ENCODE measurements around the gene CAPN15.
A peak's percentile ranks its signal among the peaks of the same experiment; 100 is the strongest.

The CAPN15 gene

DNA sequence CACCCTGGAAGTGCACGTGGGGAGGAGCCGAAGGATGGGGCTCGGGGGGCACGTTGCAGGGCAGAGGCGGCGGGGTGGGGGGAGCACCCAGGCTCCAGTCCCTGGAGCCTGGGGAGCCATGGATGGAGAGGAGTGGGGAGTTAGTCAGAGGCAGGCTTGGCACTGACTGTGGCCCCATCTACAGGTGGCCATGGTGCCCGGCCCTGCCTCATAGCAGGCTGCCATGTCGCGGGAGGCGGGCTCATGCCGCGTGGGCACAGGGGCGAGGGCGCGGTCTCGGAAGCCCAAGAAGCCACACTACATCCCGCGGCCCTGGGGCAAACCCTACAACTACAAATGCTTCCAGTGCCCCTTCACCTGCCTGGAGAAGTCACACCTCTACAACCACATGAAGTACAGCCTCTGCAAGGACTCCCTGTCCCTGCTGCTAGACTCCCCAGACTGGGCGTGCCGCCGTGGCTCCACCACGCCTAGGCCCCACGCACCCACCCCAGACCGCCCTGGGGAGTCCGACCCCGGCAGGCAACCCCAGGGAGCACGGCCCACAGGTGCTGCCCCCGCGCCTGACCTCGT, 35.6 kb downstream of the CAPN15 start:
- DNase-seq: no peak

DNA sequence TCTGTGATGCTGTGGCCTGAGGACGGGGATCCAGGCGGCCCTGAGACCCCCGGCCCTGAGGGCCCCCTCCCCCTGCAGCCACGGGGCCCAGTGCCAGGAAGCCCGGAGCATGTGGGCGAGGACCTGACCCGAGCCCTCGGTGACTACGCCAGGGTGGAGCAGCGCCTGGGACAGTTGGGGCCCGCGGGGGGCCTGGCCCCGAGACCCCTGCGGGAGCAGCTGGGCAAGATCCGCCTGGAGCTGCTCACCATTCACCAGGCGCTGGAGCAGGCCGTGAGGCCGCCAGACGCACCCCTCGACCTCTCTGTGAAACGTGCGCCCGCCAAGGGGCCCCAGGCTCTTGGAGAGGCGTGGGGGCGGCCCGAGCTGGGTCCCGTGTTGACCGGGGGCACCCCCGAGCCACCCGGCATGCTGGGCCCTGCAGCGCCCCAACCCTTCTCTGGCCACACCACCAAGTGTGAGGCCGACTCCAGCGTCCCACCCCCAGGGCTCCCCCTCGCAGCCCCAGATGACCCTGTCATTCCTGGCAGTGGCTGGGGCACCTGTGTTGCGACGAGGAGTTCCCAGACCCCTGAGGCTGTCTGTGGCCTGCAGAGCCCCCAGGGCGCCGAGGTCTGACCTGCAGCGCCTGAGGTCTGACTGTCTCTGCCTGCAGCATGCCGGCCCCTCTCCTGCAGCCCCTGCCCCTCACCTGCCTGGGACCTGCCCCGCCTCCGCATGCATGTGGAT, 37.3 kb downstream of the CAPN15 start:
- DNase-seq: no peak

DNA sequence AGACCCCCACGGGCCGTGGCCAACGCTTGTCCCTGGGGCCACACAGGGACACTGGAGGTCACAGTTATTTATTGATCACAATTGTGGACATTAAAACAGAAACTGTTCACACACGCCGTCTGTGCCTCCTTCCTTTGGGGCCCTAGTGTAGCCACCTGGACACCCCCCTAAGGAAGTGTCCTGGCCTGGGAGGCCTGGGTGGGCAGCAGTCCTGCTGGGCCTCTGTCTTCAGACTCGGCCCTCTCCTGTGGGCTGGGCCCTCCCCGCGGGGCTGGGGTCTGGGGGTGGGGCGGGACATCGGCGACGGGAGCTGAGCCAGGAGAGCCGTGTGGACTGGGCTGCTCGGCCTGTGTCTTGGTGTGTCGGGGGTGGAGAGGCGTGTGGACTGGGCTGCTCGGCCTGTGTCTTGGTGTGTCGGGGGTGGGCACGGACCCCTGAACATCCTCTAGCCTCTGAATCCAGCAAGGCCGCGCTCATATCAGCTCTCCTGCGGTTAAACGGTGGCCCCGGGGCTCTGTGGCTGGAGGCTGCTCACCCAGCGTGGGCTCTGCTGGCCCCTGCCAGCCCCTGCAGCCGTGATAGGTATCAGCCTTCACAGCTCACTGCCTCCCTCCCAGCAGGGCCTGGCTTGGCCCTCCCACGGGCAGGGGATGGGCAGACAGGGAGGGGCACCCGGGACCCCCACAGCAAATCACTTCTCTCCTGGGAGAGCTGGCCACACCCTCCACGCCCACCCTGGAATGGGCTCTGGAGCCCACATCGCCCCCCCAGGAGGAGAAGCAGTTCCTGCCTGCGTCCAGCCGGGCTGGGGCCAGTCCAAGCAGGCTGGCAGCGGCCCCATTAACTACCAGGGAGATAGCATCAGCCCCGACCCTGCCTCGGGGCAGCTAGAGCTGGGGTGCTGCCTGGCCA, 38.2 kb downstream of the CAPN15 start:
- DNase-seq: no peak

DNA sequence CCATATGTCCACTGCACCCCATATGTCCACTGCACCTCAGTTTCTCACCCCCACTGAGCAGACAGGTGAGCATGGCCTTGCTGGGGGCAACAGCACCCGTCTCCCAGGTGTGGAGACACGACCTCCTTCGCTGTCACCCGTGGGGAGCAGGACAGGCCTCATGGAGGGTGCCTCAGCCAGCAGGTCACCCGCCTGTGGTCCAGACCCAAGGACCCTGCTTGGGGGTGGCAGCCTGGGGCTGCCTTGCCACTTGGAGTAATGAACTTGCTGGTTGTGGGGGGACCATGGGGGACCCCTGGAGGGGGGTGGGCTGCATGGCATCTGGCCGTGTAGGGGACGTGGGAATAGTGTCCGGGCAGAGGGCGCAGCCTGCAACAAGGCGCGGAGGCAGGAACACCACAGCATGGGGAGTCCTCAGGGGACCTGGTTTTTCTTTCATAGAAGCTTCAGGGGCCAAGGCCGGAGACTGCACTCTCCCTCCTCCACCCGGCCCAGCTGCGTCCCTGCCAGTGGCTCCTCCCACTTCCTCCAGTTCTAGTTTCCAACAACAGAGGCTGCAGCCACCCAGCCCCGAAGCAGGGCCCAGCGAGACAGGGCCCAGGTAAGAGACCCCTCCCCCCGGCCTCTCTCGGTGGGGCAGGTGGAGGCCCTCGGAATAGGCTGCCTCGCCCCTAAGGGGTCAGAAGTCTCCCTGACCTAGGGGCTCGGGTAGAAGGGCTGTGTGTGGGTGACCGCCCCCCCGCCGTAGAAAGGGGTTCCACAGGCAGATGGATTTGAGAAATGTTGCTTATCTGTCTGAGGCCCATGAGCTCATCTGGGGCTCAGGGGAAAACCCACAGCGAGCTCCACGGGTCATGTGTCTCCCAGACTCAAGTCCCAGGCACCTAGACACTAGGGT, 39.2 kb downstream of the CAPN15 start, which contains the start of gene NHLRC4:
TSS of gene NHLRC4 (plus strand) at position 531 of the 898 bp plus-strand sequence. CDS start 1,043 bp downstream, outside the sequence.
- DNase-seq: no peak

DNA sequence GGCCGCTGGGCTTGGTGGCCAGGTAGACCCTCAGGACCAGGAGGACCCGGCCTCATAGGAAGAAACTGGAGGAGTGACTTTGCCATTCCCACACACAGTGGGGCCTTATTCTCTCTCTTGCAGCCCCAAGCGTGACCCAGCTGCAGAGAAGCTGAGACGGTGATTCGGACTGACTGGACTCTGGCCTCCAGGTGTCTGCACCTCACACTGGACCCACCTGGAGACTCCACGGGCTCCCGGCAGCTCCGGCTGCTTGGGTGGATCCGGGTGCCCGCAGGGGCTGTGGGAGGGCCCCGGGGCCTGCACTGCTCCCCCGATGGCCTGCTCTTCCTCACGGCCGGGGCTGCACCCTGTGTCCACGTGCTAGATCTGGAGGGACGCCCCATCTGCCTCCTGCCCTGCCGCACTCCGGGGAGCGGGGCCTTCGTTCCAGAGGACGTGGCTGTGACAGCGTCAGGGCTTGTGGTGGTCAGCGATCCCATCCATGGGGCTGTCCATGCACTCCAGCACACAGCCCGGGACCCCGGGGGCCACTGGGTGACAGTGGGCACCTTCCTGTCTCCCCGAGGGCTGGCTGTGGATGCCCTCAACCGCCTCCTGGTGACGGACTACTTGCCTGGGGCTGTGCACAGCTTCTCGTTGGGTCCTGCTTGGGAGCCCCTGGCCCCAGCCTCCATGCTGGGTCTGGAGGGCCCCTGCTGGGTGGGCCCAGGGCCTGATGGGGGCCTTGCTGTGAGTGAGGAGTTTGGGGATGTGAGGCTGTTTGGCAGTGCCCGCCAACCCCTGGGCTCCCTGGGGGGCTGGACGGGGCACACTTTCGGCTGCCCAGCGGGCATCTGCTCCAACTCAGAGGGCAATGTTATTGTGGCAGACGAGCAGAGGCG, 40.1 kb downstream of the CAPN15 start:
- DNase-seq: no peak

DNA sequence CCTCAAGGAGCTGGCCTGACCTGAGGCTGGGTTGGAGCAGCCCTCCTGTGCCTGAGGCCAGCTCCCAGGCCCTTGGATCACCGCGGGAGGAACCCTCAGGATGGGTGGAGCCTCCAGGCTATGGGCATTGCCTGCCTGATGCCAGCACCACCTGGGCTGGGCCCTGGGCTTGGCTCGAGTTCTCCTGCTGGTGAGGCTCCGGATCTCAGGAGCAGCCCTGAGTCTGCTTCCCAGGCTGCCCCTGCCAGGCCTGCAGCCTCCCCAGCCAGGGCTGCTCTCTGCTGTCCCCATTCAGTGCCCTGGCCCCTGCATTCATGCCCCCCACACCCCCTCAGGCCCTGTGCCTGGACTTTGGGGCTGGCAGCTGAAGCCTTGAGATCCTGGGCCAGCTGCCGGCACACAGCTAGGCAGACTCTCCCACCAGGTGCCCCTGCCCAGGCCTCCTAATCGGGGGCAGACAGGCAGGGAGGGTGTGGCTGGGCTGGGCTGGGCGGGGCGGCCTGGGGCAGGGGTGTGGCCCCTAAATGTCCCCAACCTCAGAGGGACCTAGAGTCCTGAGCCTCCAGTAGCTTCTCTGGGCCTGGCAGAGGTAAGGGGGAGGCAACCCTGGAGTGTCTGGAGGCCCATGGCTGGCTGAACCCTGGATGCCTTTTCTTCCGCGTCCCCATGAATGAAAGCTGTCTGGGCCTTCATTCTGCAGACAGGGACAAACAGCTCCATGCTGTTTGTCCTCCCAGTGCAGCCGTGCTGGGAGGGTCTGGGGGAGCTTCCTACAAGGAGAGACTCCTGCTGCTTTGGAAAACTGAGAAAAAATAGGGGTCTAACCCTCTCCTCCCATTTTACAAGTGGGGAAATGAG, 41.1 kb downstream of the CAPN15 start:
- DNase-seq: no peak

DNA sequence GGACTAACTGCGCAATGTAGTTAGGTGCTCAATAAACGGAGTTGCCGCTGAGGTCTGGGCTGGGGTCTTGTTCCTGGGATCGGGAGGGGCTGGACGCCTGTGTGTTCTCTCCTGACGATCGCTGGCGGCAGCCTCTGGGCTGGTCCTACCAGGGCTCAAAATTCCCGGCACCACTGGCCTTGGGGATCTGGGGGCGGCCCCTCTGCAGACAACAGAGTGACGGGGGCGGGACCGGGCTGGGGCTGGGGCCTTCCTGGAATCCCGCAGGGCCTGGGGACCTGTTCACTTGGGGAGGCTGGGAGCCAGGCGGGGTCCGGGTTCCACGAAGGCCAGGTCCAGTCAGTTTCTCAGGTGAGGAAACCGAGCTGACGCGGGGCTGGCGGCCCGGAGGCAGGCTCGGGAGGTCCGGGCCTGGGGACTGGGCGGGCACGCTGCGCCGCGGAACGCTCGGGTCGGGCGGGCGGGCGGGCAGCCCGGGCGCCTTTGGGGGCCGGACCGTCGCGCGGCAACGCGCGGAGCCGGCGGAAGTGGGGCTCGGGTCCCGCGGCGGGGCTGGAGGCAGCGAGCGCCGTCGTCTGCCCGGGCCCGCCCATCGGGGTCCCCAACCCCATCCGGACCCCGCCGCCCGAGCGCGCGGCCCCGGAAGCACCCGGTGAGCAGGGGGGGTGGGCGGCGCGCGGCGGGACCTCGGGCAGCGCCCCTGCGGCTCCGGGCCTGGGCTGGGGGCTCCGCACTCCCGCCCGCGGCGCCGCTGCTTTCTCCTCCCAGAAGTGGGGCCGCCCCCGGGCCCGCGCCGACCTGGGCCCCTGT, 42.1 kb downstream of the CAPN15 start, which contains the start of gene PIGQ:
TSS of gene PIGQ (plus strand) at position 524 of the 810 bp plus-strand sequence. CDS start 4,107 bp downstream, outside the sequence.
- DNase-seq: peak; percentile 56

DNA sequence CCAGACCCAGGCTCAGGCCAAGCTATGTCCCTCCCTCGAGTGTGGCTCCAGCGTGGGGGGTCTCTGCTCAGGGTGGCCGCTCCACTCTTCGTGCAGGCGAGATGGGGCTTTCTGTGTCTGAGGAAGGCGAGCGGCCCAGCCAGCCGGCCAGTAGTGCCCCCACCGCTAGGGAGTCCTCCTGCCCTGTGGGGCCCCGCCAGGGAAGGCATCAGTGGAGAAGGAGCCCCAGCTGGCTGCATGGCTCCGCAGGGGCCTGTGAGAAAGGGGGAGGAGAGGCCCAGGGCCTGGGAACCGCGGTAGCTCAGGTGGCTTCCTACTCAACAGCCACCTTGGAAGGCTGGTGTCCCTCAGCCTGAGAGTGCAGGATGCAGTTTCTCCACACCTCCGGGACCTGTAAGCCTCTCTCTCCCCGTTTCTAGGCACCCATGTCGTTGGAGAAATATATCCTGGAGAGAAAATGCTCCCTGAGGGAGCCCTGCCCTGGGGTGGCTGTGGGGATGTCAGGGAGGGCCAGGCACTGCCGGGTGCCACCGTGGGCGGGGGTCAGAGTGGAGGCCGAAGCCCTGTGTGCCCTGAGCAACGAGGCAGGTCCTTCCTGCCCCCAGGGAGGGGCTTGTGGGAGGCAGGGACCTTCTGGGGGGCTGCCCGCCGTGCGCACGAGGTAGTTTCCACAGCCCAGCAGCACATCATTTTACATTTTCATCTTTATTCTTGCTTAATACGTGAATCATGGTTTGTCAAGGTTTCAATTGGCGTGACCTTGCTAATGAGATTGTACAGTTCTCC, 45.5 kb downstream of the CAPN15 start:
- DNase-seq: no peak

DNA sequence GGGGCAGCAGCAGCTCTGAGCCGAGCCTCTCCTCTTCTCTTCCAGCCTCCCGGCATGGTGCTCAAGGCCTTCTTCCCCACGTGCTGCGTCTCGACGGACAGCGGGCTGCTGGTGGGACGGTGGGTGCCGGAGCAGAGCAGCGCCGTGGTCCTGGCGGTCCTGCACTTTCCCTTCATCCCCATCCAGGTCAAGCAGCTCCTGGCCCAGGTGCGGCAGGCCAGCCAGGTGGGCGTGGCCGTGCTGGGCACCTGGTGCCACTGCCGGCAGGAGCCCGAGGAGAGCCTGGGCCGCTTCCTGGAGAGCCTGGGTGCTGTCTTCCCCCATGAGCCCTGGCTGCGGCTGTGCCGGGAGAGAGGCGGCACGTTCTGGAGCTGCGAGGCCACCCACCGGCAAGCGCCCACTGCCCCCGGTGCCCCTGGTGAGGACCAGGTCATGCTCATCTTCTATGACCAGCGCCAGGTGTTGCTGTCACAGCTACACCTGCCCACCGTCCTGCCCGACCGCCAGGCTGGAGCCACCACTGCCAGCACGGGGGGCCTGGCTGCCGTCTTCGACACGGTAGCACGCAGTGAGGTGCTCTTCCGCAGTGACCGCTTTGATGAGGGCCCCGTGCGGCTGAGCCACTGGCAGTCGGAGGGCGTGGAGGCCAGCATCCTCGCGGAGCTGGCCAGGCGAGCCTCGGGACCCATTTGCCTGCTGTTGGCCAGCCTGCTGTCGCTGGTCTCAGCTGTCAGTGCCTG, 46.7 kb downstream of the CAPN15 start:
- no peak for DNase-seq

DNA sequence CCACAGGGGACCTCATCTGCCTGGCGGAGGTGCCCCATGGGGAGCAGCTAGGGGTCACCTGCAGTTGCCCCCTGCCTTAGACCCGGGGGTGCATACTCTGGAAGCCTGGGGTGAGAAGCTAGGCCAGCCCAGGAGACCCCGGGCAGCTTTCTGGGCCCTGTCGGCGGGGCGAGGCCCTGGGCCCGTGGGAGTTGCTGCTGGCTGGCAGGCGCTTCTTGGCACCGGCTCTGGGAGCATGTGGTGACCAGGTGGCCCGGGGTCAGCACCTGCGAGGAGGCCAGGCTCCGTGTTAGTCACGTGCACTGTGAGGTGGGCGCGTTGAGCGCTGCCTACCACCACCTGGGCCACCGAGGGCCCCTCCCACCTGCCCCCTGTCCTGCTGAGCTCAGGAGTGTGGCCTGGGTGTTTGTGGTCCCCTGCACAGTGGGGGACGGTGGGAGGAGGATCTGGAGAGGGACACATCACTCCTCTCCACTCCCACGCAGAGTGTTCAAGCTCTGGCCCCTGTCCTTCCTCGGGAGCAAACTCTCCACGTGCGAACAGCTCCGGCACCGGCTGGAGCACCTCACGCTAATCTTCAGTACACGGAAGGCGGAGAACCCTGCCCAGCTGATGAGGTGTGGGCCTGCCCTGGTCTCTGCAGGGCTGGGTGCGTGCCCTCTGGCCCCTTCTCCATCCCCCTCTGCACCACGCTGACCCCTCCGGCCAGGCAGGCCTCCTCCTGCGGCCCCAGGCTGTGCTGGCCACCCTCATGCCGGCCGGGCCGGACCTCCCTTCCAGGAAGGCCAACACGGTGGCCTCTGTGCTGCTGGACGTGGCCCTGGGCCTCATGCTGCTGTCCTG, 48.1 kb downstream of the CAPN15 start:
- DNase-seq: no peak

DNA sequence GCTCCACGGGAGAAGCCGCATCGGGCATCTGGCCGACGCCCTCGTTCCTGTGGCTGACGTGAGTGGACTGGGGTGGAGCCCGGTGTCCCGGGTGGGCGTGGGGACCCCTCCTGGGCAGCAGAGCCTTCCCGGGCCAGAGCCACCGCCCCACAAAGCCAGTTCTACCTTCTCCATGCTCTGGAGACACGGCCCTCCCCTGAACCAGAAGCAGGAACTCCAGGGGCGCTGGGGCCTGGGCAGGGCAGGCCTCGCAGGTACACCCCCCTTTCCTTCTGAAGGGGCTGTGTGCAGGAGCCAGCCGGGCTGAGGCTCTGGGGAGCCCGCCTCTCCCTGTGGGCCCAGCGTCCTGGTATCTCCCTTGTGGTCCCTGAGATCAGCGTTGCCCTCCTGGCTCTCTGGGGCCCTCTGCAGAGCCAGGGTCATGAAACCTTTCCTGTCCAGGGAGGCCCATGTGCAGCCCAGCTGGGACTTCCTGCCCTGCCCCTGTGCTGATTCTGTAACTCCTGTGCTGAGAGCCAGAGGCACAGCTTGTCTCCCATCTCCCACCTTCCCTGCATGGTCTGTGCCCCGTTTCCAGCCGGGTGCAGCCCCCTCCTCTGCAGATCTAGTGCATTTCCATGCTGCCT, 48.8 kb downstream of the CAPN15 start:
- DNase-seq: no peak

DNA sequence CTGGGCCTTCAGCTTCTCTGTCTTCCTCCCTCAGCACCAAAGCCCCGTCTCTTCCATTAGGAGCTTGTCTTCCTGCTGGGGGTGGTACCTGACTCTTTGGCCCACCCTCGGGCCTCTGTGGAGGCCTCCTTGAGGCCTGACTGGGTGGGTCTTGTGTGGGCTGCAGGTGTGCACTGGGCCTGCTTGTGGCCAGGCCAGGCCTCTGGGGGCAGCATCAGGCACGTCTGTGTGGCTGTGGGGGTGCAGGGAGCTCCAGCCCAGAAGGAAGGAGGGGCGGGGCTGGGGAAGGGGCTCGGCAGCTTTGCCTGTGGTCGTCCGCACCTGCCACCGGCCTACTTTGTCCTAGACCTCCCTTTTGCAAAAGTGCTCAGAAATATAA, 49.3 kb downstream of the CAPN15 start:
- DNase-seq: no peak

DNA sequence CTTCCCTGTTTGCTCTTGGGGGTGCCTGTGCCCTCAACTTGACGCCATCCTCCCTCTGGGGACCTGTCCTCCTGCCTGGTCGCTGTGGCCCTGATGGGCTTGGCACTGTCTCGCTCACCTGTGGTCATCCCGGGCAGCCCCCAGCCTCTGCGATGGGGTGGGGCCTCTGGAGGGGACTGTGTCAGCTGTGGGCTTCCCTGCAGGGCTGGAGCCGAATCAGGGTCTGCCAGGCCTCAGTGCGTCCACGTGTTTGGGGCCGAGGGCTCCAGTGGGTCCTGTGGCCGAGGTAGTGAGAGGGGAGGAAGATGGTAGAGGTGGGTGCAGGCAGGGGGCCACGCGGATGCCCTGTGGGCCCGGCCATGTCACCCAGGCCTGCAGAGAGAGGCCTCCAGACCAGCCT, 50.3 kb downstream of the CAPN15 start:
- DNase-seq: no peak

DNA sequence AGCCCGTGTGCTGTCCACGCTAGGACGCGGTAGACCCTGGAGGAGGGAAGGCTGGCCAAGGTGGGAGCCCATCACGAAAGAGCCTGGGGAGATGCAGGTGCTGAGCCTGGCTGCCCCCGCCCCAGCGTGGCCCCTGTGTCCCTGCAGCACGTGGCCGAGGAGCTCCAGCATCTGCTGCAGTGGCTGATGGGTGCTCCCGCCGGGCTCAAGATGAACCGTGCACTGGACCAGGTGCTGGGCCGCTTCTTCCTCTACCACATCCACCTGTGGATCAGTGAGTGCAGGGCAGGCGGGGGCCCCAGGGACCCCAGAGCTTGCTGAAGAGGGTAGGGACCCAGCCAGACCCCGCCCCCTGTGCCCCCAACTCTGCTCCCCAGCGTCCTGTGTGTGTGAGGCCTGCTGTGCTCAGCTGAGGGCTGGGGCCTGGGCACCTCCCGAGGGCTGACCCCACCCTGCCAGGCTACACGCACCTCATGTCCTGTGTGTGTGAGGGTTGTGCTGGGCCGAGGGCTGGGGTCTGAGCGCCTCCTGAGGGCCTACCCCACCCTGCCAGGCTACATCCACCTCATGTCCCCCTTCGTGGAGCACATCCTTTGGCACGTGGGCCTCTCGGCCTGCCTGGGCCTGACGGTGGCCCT, 50.8 kb downstream of the CAPN15 start:
- DNase-seq: no peak

DNA sequence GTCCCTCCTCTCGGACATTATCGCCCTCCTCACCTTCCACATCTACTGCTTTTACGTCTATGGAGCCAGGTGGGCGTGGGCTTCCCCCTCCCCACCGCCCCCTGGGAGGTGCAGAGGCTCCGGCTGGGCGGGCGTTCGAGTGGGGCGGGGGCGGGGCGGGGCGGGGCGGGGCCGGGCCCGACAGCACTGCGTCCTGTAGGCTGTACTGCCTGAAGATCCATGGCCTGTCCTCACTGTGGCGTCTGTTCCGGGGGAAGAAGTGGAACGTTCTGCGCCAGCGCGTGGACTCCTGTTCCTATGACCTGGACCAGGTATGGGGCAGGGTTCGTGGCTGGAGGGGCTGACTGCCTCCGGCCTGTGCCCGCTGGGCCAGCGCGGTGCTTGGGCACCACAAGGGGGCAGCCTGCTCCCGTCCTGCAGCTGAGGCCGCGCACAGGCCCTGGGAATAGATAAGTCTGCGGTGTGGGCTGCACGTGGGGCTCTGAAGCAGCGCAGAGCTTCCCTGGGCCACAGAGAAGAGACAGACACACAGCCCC, 51.4 kb downstream of the CAPN15 start:
- no peak for DNase-seq

Data from amniotic stem cell (primary cell).